ENCODE results near the gene NAALADL2. TPM values are rescaled to one million over a fixed set of nuclear protein-coding genes. Genes with fewer than 3 reads are reported as not detected.

NAALADL2 gene
- total and polyA plus RNA-seq, 2 donors from 2014 or later: 2.0 to 20.2 TPM

GRCh38 chr3:175007306-175007705 is 148.2 kb downstream of the NAALADL2 start:
- Histone ChIP-seq H3K4me3 (ENCODE audit: low read length in 3 of 3) (no peak overlapping the region), H3K9me3 (ENCODE audit: control insufficient read depth in 2 of 3, insufficient read depth in 1 of 3, low read length in 3 of 3) (peaks cover 0 to 2% (median 0%) of the 10 kb centered on the region in 3 donors), H3K27ac (ENCODE audit: low read depth in 2 of 2, low read length in 2 of 2) (no peak overlapping the region), H3K27me3 (ENCODE audit: control insufficient read depth, insufficient read depth, low read length) (no peaks in the 10 kb centered on the region), H3K9ac (ENCODE audit: low read length in 3 of 3) (no peak overlapping the region), H3K4me1 (ENCODE audit: control insufficient read depth in 2 of 3, insufficient read depth in 2 of 3, low read depth in 1 of 3, low read length in 3 of 3) (no peaks in the 10 kb centered on the region), H3K36me3 (ENCODE audit: control insufficient read depth in 2 of 3, insufficient read depth in 3 of 3, low read length in 3 of 3) (no peaks in the 10 kb centered on the region)
- intact Hi-C loops (cut with DNase I): no loop called here
- TF ChIP-seq, protein P1, sequence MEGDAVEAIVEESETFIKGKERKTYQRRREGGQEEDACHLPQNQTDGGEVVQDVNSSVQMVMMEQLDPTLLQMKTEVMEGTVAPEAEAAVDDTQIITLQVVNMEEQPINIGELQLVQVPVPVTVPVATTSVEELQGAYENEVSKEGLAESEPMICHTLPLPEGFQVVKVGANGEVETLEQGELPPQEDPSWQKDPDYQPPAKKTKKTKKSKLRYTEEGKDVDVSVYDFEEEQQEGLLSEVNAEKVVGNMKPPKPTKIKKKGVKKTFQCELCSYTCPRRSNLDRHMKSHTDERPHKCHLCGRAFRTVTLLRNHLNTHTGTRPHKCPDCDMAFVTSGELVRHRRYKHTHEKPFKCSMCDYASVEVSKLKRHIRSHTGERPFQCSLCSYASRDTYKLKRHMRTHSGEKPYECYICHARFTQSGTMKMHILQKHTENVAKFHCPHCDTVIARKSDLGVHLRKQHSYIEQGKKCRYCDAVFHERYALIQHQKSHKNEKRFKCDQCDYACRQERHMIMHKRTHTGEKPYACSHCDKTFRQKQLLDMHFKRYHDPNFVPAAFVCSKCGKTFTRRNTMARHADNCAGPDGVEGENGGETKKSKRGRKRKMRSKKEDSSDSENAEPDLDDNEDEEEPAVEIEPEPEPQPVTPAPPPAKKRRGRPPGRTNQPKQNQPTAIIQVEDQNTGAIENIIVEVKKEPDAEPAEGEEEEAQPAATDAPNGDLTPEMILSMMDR (IDR thresholded peaks at IDR 0.05; ENCODE audit: borderline replicate concordance, extremely low read depth, insufficient read depth): no peak
- no peak for FAIRE-seq
- no peak for DNase-seq

DNA sequence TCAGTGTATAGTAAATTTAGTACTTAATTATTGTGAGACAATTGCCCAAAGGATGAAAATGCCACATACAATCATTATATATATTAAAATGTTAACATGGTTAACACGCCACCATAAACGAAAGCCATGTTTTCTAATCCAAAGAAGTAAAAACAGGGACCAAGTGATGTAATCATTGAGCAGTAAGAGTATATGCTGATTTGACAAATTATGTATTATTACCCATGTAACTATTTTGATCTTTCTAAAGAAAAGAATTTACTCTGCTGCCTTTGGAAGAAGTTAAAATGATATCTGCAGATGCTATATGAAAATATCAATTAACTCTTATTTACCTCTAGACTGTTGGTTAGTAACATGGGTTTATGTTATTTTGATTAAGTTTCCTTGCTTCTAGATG is 150.2 kb downstream of the NAALADL2 start:
- FAIRE-seq: no peak
- intact Hi-C loops (cut with DNase I): no loop called here
- TF ChIP-seq, protein P1 (IDR thresholded peaks at IDR 0.05; ENCODE audit: borderline replicate concordance, extremely low read depth, insufficient read depth): no peak

DNA sequence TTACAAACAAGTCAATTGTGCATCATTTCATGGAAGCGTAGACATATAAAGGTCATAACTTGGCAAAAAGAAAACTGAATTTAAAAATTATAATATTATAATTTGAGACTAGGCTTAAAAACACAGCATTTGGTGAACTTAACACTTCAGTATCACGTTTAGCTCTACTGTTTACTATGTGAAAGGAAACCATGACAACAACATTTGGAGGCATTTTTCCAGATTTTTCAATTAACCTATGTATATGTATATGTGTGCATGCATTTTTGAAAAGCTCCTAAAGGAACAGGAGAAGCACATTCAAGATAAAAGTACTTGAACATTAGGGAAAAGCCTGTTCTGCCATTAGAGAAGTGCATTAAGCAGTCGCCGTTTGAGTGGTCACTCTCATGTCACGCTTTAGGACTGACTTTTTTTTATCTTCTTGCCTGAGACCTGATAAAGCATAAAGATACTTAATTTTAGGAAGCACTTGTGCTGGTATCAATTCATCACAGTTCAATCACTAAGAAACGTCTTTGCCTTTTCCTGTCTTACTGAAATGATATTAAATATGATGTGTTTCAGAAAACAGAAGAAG is 156.0 kb downstream of the NAALADL2 start:
- Histone ChIP-seq H3K4me1 (ENCODE audit: control insufficient read depth in 2 of 3, insufficient read depth in 2 of 3, low read depth in 1 of 3, low read length in 3 of 3) (no peaks in the 10 kb centered on the region), H3K4me3 (ENCODE audit: low read length in 3 of 3) (no peak overlapping the region), H3K27ac (ENCODE audit: low read depth in 2 of 2, low read length in 2 of 2) (no peak overlapping the region), H3K36me3 (ENCODE audit: control insufficient read depth in 2 of 3, insufficient read depth in 3 of 3, low read length in 3 of 3) (no peaks in the 10 kb centered on the region), H3K9me3 (ENCODE audit: control insufficient read depth in 2 of 3, insufficient read depth in 1 of 3, low read length in 3 of 3) (no peaks in the 10 kb centered on the region), H3K9ac (ENCODE audit: low read length in 3 of 3) (no peak overlapping the region), H3K27me3 (ENCODE audit: control insufficient read depth, insufficient read depth, low read length) (no peaks in the 10 kb centered on the region)
- DNase-seq (no peak), FAIRE-seq (no peak)
- TF ChIP-seq, protein P1 (IDR thresholded peaks at IDR 0.05; ENCODE audit: borderline replicate concordance, extremely low read depth, insufficient read depth): no peak
- intact Hi-C loops (cut with DNase I): no loop called here

More for the DNA sequence above, 150.2 kb downstream of the NAALADL2 start:
- Histone ChIP-seq H3K4me1 (ENCODE audit: control insufficient read depth in 2 of 3, insufficient read depth in 2 of 3, low read depth in 1 of 3, low read length in 3 of 3) (no peaks in the 10 kb centered on the region), H3K27ac (ENCODE audit: low read depth in 2 of 2, low read length in 2 of 2) (no peak overlapping the region), H3K4me3 (ENCODE audit: low read length in 3 of 3) (no peak overlapping the region), H3K36me3 (ENCODE audit: control insufficient read depth in 2 of 3, insufficient read depth in 3 of 3, low read length in 3 of 3) (no peaks in the 10 kb centered on the region), H3K9ac (ENCODE audit: low read length in 3 of 3) (no peak overlapping the region), H3K9me3 (ENCODE audit: control insufficient read depth in 2 of 3, insufficient read depth in 1 of 3, low read length in 3 of 3) (no peaks in the 10 kb centered on the region), H3K27me3 (ENCODE audit: control insufficient read depth, insufficient read depth, low read length) (no peaks in the 10 kb centered on the region)
- DNase-seq: no peak

Data from kidney (tissue), 14 donors.